Activated T-cell treated with anti-CD3 and anti-CD28 coated beads for 48 hours (primary cell): ENCODE results near the gene TAF6L.
"Not testable (repeated sequence)": the region's sequence is repeated elsewhere in the genome, so short reads cannot be mapped to it uniquely, and the experiment has no call there.

Experiments
- DNase-seq: peaks from one replicate; pipeline ENCODE4 v3.0.0-alpha.2; 2020; ENCODE audit warnings: low read depth

The TAF6L gene

GRCh38 chr11:62755086-62755615, 16.0 kb upstream of the TAF6L start:
- no peak for DNase-seq

GRCh38 chr11:62757846-62758788, 13.1 kb upstream of the TAF6L start:
- DNase-seq = no peak

GRCh38 chr11:62760867-62761227, 10.3 kb upstream of the TAF6L start:
- not testable (repeated sequence) for DNase-seq

GRCh38 chr11:62770778-62771143, 435 bp upstream of the TAF6L start:
- DNase-seq = no peak

GRCh38 chr11:62774407-62774806, 3.2 kb downstream of the TAF6L start:
- no peak for DNase-seq

- DNase-seq = no peak
Measured at GRCh38 chr11:62775646-62776045, 4.5 kb downstream of the TAF6L start.

GRCh38 chr11:62777389-62777788, 6.2 kb downstream of the TAF6L start:
- no peak for DNase-seq

- no peak for DNase-seq
Measured at GRCh38 chr11:62778441-62778840, 7.2 kb downstream of the TAF6L start.

- no peak for DNase-seq
Measured at GRCh38 chr11:62782753-62783152, 11.6 kb downstream of the TAF6L start.

- peak; percentile 85 for DNase-seq
Measured at GRCh38 chr11:62786318-62787004, 15.3 kb downstream of the TAF6L start.

GRCh38 chr11:62787005-62787759, 16.0 kb downstream of the TAF6L start, which contains the start of gene TMEM179B:
TMEM179B (plus strand) TSS chr11:62787402; CDS start chr11:62787432, 30 bp downstream.
- peak; percentile 96 for DNase-seq

GRCh38 chr11:62788991-62789390, 17.8 kb downstream of the TAF6L start:
- no peak for DNase-seq

GRCh38 chr11:62789576-62789975, 18.4 kb downstream of the TAF6L start:
- no peak for DNase-seq

- DNase-seq = peak; percentile 90
Measured at GRCh38 chr11:62791501-62792201, 20.5 kb downstream of the TAF6L start, which contains the start of gene TMEM223. TMEM223 (minus strand) TSS chr11:62792006; CDS start chr11:62791994, 12 bp downstream.

GRCh38 chr11:62792202-62792575, 21.0 kb downstream of the TAF6L start:
- no peak for DNase-seq

- no peak for DNase-seq
Measured at GRCh38 chr11:62794201-62794775, 23.1 kb downstream of the TAF6L start.

GRCh38 chr11:62796281-62796680, 25.1 kb downstream of the TAF6L start:
- no peak for DNase-seq

- no peak for DNase-seq
Measured at GRCh38 chr11:62799486-62799885, 28.3 kb downstream of the TAF6L start.

GRCh38 chr11:62801071-62801470, 29.9 kb downstream of the TAF6L start:
- no peak for DNase-seq

- DNase-seq = no peak
Measured at GRCh38 chr11:62804310-62805075, 33.3 kb downstream of the TAF6L start.
